ENCODE measurements around the gene COQ4. TPM values are rescaled to one million over a fixed set of nuclear protein-coding genes. Genes with fewer than 3 reads are reported as not detected.

Gene COQ4
- total RNA-seq, 1 donor: 22.0 TPM

DNA sequence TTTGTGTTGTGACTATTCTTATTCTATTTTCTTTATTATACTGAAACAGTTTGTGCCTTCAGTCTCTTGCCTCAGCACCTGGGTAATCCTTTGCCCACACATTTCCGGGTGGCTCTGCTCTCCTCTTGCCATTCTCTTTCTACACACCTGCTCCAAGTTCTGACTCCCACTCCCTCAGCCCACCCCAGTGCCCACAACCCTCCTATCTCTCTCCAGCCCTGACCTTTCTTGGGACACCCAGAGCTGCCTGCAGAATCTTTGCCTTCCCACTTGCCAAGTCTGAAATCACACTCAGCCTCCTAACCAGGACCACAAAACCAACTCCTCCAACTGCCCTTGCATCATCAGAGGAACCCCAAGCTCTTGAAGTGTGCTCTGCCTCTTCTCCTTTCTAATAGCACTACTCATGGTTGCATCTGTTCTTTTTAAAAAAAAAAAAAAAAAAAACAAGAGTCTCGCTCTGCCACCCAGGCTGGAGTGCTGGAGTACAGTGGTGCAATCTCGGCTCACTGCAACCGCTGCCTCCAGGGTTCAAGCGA lies 42.5 kb upstream of the COQ4 start:
- no peak overlapping the region for H3K4me3 ChIP-seq (ENCODE audit: low read depth, low read length)
- DNase-seq (ENCODE audit: low read depth): no peak
- TF ChIP-seq, protein P1, sequence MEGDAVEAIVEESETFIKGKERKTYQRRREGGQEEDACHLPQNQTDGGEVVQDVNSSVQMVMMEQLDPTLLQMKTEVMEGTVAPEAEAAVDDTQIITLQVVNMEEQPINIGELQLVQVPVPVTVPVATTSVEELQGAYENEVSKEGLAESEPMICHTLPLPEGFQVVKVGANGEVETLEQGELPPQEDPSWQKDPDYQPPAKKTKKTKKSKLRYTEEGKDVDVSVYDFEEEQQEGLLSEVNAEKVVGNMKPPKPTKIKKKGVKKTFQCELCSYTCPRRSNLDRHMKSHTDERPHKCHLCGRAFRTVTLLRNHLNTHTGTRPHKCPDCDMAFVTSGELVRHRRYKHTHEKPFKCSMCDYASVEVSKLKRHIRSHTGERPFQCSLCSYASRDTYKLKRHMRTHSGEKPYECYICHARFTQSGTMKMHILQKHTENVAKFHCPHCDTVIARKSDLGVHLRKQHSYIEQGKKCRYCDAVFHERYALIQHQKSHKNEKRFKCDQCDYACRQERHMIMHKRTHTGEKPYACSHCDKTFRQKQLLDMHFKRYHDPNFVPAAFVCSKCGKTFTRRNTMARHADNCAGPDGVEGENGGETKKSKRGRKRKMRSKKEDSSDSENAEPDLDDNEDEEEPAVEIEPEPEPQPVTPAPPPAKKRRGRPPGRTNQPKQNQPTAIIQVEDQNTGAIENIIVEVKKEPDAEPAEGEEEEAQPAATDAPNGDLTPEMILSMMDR (IDR thresholded peaks at IDR 0.05; ENCODE audit: insufficient read depth, low read depth, low read length): no peak

DNA sequence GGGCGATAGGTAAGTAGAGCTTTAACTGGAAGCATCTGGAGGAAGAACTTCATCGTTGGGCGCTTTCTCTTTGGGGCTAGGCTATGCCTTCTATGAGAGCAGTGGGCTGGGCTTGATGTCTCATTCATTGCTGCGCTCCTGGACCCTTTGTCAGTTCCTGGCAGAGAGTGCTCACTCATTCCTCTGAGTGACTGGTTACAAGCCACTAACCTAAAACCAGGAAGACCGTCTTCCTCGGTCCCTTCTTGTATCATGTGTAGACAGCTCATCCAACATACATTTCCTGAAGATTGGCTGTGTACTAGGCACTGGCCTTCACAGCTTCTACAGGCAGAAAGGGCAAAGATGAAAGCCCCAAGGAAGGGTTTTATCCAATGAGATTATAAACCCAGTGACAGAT lies 40.1 kb upstream of the COQ4 start:
- no peak overlapping the region for H3K4me3 ChIP-seq (ENCODE audit: low read depth, low read length)
- DNase-seq (ENCODE audit: low read depth): no peak
- TF ChIP-seq, protein P1 (IDR thresholded peaks at IDR 0.05; ENCODE audit: insufficient read depth, low read depth, low read length): no peak

DNA sequence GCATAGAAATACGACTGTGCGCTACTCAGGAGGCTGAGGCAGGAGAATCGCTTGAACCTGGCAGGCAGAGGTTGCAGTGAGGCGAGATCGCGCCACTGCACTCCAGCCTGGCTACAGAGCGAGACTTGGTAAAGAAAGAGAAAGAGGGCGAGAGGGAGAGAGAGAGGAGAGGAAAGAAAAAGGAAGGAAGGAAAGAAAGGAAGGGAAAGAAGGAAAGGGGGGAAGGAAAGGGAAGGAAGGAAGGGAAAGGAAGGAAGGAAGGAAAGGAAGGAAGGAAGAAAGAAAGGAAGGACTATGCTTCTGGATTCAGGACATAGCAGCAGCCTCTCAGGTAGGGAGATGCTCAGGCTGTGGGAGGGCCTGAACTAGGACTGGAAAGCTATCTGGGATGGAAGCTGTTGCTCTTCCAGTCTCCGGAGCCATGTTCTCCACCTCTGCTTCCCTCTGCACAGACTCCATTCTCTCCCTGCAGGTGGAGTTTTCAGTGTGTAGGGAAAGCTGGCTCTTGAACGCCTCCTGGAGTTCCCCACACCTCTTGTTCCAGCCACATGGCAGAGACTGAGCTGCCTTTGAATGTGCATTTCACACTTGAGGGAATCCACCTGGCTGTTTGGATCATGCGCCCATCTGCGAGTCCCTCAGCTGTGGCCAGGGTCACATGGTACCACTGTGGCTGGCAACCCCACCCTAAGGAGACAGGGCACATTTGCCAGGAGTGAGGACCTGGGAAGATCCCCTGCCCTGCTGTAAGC lies 37.4 kb upstream of the COQ4 start:
- DNase-seq (ENCODE audit: low read depth): no peak
- H3K4me3 ChIP-seq (ENCODE audit: low read depth, low read length): no peak overlapping the region
- TF ChIP-seq, protein P1 (IDR thresholded peaks at IDR 0.05; ENCODE audit: insufficient read depth, low read depth, low read length): no peak

DNA sequence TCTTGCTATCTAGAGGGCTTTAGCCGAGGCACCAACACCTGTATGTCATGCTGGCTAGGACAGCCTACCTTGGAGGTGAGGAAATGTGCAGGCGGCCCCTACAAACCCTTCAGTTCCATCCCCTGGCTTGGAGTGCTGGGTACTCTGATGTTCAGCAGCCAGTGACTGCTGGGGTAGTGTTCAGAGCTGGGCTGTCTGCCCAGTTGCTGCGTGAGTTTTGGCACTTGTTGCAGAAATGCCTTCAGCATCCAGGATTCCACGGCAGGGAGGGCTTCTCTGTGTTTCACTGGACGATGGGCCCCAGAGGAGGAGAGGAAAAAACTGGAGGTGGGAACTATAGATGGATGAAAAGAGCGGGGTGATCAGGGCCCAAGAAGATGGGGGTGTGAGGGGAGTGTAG lies 36.2 kb upstream of the COQ4 start:
- TF ChIP-seq, protein P1 (IDR thresholded peaks at IDR 0.05; ENCODE audit: insufficient read depth, low read depth, low read length): no peak
- DNase-seq (ENCODE audit: low read depth): no peak
- no peak overlapping the region for H3K4me3 ChIP-seq (ENCODE audit: low read depth, low read length)

DNA sequence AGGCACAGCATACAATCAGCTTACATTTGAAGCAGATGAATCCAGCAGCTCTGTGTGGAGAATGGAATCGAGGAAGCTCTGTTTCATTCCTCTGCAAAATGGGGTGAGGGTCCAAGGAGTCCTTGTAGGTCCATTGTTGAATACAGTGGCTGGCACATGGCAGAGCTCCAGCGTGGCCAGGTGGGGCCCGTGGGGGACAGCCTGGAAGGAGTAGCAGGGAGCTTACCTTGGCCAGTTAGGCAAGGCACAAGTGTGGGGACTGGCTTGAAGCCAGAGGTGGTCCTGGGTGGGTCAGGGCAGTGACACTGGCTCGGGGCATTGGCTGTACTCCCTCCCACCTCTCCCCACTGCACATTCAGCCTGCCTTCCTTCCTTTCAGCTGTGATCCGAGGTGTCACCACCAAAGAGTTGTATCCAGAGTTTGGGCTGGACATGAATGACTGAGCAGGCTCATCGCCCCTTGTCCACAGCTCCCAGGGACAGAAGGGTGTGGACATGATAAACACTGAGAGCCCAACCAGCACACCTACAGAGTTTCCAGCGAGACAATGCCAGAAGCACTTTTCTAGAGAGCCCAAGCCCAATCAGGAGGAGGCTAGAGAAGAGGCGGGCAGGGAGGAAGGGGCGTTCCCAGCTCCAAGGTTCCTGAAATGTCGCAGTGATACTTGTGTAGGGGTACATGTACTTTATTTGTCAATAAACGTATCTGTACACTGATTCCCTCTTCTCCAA lies 34.2 kb upstream of the COQ4 start:
- no peak overlapping the region for H3K4me3 ChIP-seq (ENCODE audit: low read depth, low read length)
- TF ChIP-seq, protein P1 (IDR thresholded peaks at IDR 0.05; ENCODE audit: insufficient read depth, low read depth, low read length): no peak
- DNase-seq (ENCODE audit: low read depth): no peak

DNA sequence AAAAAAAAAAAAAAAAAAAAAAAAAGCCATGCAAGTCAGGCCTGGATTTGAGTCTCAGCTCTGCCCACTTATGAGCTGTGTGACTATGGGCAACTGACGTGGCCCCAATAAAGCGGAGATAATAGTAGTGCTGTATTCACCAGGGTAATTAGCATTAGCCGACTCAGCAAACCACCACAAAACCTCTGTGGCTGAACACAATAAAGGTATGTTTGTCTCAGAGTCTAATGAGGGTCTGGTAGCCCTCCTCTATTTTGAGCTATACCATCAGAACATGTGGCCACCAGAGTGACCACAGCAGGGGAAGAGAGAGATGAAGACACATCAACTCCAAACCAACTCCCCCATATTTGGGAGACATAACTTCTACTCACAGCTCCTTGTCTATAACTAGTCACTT lies 30.6 kb upstream of the COQ4 start:
- no peak for DNase-seq (ENCODE audit: low read depth)
- TF ChIP-seq, protein P1 (IDR thresholded peaks at IDR 0.05; ENCODE audit: insufficient read depth, low read depth, low read length): no peak
- H3K4me3 ChIP-seq (ENCODE audit: low read depth, low read length): no peak overlapping the region

All from fibroblast of villous mesenchyme (primary cell).